SK-N-MC (cell line): ENCODE data around the gene BGN.

Source experiments
- EZH2 ChIP-seq: fragments of 200-600 bp; sonication (generic); IDR thresholded peaks from one replicate; pipeline ENCODE4 v1.6.1; 2017; ENCODE audit warnings: antibody characterized with exemption
- POLR2AphosphoS5 ChIP-seq: IDR thresholded peaks from 2 replicates; pipeline ENCODE4 v1.6.1; 2012; ENCODE audit warnings: mild to moderate bottlenecking, low read depth, low read length, borderline replicate concordance

DNA sequence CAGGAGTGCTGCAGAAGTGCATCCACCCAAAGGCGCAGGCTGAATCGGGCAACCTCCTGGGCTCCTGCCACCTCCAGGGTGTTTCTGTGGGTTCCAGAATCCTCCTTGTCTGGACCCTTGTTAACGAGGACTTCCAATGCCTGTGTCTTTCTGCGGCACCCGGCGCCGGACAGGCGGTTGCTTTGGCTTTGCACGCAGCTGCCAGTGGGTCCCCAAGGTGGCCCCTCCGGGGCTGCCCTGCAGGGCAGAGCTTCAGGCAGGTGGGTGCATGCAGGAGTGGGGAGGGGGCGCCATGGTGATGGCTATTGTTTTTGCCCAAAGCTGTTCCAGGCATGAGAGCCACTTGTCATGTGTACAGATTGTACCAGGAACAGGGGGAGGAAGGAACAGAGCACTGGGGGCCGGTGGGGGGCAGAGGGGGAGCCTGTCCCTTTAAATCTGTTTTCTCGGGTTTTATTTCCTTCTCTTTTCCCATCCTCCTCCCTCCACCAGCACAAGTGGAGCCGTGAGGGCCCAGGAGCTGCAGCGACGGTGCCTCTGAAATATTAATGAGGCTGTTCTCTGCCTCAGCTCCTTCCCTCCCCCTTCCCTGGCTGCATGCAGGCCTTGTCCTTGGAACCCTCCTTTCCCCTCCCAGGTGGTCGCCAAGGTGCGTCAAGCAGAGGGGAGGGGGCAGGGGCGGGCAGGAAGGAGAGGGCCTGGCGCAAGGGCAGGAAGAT lies 35.8 kb downstream of the BGN start:
- TF ChIP-seq POLR2AphosphoS5 (no peak), EZH2 (no peak)
